HepG2 (cell line): ENCODE data around the gene PPEF2. TPM values are rescaled to one million over a fixed set of nuclear protein-coding genes. Genes with fewer than 3 reads are reported as not detected.

Source experiments
- CENPBD1 ChIP-seq: sonication (generic); formaldehyde crosslinking; IDR thresholded peaks from 2 replicates; pipeline ENCODE4 v1.8.0; 2022; ENCODE audit warnings: missing genetic modification reagents, low read depth, mild to moderate bottlenecking, borderline replicate concordance
- EZH2 ChIP-seq: conservative IDR thresholded peaks from 2 replicates; pipeline ENCODE4 v1.6.1; 2012; ENCODE audit warnings: mild to moderate bottlenecking, low read depth, low read length, moderate library complexity
- KDM6A ChIP-seq: IDR thresholded peaks from 2 replicates; pipeline ENCODE4 v1.6.1; 2016; ENCODE audit warnings: low read depth
- MXI1 ChIP-seq: IDR thresholded peaks from 3 replicates; pipeline ENCODE4 v1.6.1; 2012; ENCODE audit warnings: low read depth, low read length, inconsistent platforms, borderline replicate concordance
- SP4 ChIP-seq: sonication (generic); formaldehyde crosslinking; IDR thresholded peaks from 2 replicates; pipeline ENCODE4 v1.8.1; 2023; ENCODE audit warnings: mild to moderate bottlenecking, missing genetic modification reagents
- THAP9 ChIP-seq: sonication (generic); formaldehyde crosslinking; IDR thresholded peaks from 2 replicates; pipeline ENCODE4; 2020; ENCODE audit warnings: missing genetic modification reagents, mild to moderate bottlenecking, borderline replicate concordance
- ZBED4 ChIP-seq: sonication (generic); formaldehyde crosslinking; IDR thresholded peaks from 2 replicates; pipeline ENCODE4 v1.4.0; 2020; ENCODE audit warnings: missing genetic modification reagents, borderline replicate concordance
- ZBTB49 ChIP-seq: sonication (generic); formaldehyde crosslinking; IDR thresholded peaks from 2 replicates; pipeline ENCODE4 v1.4.0; 2020; ENCODE audit warnings: missing genetic modification reagents, borderline replicate concordance
- ZGPAT ChIP-seq: IDR thresholded peaks from 2 replicates; pipeline ENCODE4 v1.6.1; 2016; ENCODE audit warnings: mild to moderate bottlenecking
- ZNF446 ChIP-seq: sonication (generic); formaldehyde crosslinking; IDR thresholded peaks from 2 replicates; pipeline ENCODE4 v1.5.0; 2020; ENCODE audit warnings: mild to moderate bottlenecking, missing genetic modification reagents
- ZNF484 ChIP-seq: sonication (generic); formaldehyde crosslinking; IDR thresholded peaks from 2 replicates; pipeline ENCODE4 v1.5.1; 2020; ENCODE audit warnings: mild to moderate bottlenecking, low read depth, missing genetic modification reagents, borderline replicate concordance
- ZSCAN22 ChIP-seq: sonication (generic); formaldehyde crosslinking; IDR thresholded peaks from 2 replicates; pipeline ENCODE4 v1.4.0; 2020; ENCODE audit warnings: mild to moderate bottlenecking, missing genetic modification reagents
- polyA plus RNA-seq, 8 experiments: library from polyadenylated mRNA; depleted of rRNA in 3 of 8; stranded (reverse) in 7 of 8; unstranded in 1 of 8; fragments of >200 nt; fragmentation: Illumina TruSeq in 4 of 8; extraction: Trizol in 4 of 8; gene quantifications; 2 replicates each; pipeline versions ENCODE4 v1.2.1 to v1.2.3, GENCODE V29; 2011 to 2016; ENCODE audit warnings: low read depth in 4 of 8, missing spikeins in 1 of 8, mixed read lengths in 1 of 8; ENCODE audit not compliant: insufficient read depth in 1 of 8
- total RNA-seq, 5 experiments: library from RNA; depleted of rRNA; stranded (reverse); fragments of >200 nt; fragmentation: Illumina TruSeq; extraction: Trizol; gene quantifications; 2 replicates each; pipeline ENCODE4 v1.2.3, GENCODE V29; 2016; ENCODE audit warnings: low read depth in 1 of 5

PPEF2 gene
- total and polyA plus RNA-seq, 2 of the 13 experiments (the other 11 are each of a cell fraction or from before 2014, with no cell fraction given), result 0.01 TPM; not detected in 1

GRCh38 chr4:75831856-75832405, 70.3 kb downstream of the PPEF2 start (continued):
- TF ChIP-seq THAP9 (CRISPR knock-in tag) (no peak), ZGPAT (no peak), KDM6A (CRISPR knock-in tag) (no peak), EZH2 (no peak), MXI1 (no peak), ZNF484 (CRISPR knock-in tag) (no peak), SP4 (no peak), CENPBD1 (CRISPR knock-in tag) (no peak), ZNF446 (CRISPR knock-in tag) (no peak), ZBED4 (no peak), ZBTB49 (CRISPR knock-in tag) (no peak), ZSCAN22 (CRISPR knock-in tag) (no peak)
